Calu3 (cell line): ENCODE data around the gene ARHGAP24. TPM values are rescaled to one million over a fixed set of nuclear protein-coding genes. Genes with fewer than 3 reads are reported as not detected.

ENCODE experiments used
- BruUV-seq: library from RNA; stranded (reverse); fragments of 400-500 nt; replicated peaks from 2 replicates; lab custom pipeline; 2021; lab: Mats Ljungman, UMichigan
- CTCF ChIA-PET: fragments of 300-600 bp; sonication (Branson Sonifier 250); formaldehyde crosslinking; loops from one replicate; lab custom pipeline; 2022; ENCODE audit warnings: antibody characterized with exemption; lab: Charles Lee
- DNase-seq: peaks from one replicate; pipeline ENCODE4 v3.0.0; 2022
- H3K27ac Mint-ChIP-seq: one replicate; pipeline ENCODE4 v1.8.0; 2022; ENCODE audit warnings: mixed read lengths; ENCODE audit not compliant: unreplicated experiment
- H3K27me3 Mint-ChIP-seq: one replicate; pipeline ENCODE4 v1.8.0; 2022; ENCODE audit warnings: mixed read lengths; ENCODE audit not compliant: unreplicated experiment
- H3K36me3 Mint-ChIP-seq: one replicate; pipeline ENCODE4 v1.8.0; 2022; ENCODE audit warnings: mild to moderate bottlenecking, moderate library complexity, mixed read lengths; ENCODE audit not compliant: insufficient read depth, unreplicated experiment
- H3K4me1 Mint-ChIP-seq: one replicate; pipeline ENCODE4 v1.8.0; 2022; ENCODE audit warnings: mild to moderate bottlenecking, low read depth, mixed read lengths; ENCODE audit not compliant: unreplicated experiment
- H3K4me3 Mint-ChIP-seq: one replicate; pipeline ENCODE4 v1.8.0; 2022; ENCODE audit warnings: mild to moderate bottlenecking, low read depth, moderate library complexity, mixed read lengths; ENCODE audit not compliant: unreplicated experiment
- H3K9me3 Mint-ChIP-seq: one replicate; pipeline ENCODE4 v1.8.0; 2022; ENCODE audit warnings: low read depth, mixed read lengths; ENCODE audit not compliant: unreplicated experiment
- CTCF ChIP-seq: fragments of 200-600 bp; IDR thresholded peaks from one replicate; pipeline ENCODE4 v1.8.0; 2022; ENCODE audit warnings: antibody characterized with exemption; ENCODE audit not compliant: unreplicated experiment
- intact Hi-C: fragments of 100-400 bp; cut with micrococcal nuclease; formaldehyde crosslinking; loops from one replicate; pipeline ENCODE4 v1.10.0; 2022; ENCODE audit not compliant: unreplicated experiment
- total RNA-seq: library from RNA; stranded (reverse); gene quantifications from 2 replicates; pipeline ENCODE4 v1.2.3, GENCODE V29; 2022

ARHGAP24 gene
- total RNA-seq, 1 experiment from 2014 or later = 10.2 TPM

GRCh38 chr4:85780664-85781063 is 305.7 kb downstream of the ARHGAP24 start:
- H3K9me3 Mint-ChIP-seq = peaks cover under 1% of the 10 kb centered on the region
- no peak for TF ChIP-seq CTCF
- intact Hi-C loops = no loop called here
- peaks cover 30% of the 10 kb centered on the region for H3K4me1 Mint-ChIP-seq
- no peaks in the 10 kb centered on the region for H3K27me3 Mint-ChIP-seq
- BruUV-seq = no TSS peak
- no peak overlapping the region for H3K27ac Mint-ChIP-seq
- DNase-seq = no peak
- H3K36me3 Mint-ChIP-seq = no peaks in the 10 kb centered on the region
- CTCF ChIA-PET = interaction anchor here (1.2 kb wide), 1 partner anchor 17 kb away, joined by 3 read pairs; no protein-coding TSS in a partner anchor
- H3K4me3 Mint-ChIP-seq = no peak overlapping the region

- H3K27ac Mint-ChIP-seq = no peak overlapping the region
- no peak overlapping the region for H3K4me3 Mint-ChIP-seq
- peaks cover 29% of the 10 kb centered on the region for H3K4me1 Mint-ChIP-seq
- intact Hi-C loops = no loop called here
- no peaks in the 10 kb centered on the region for H3K27me3 Mint-ChIP-seq
- TF ChIP-seq CTCF = no peak
- H3K36me3 Mint-ChIP-seq = no peaks in the 10 kb centered on the region
- no peaks in the 10 kb centered on the region for H3K9me3 Mint-ChIP-seq
- CTCF ChIA-PET = no interaction called here
- DNase-seq = no peak
- BruUV-seq = no TSS peak
These were observed 308.5 kb downstream of the ARHGAP24 start for GRCh38 chr4:85783483-85783882.

GRCh38 chr4:85783900-85784299 is 308.9 kb downstream of the ARHGAP24 start:
- CTCF ChIA-PET = no interaction called here
- H3K27me3 Mint-ChIP-seq = no peaks in the 10 kb centered on the region
- DNase-seq = no peak
- intact Hi-C loops = no loop called here
- H3K9me3 Mint-ChIP-seq = no peaks in the 10 kb centered on the region
- no peak overlapping the region for H3K4me3 Mint-ChIP-seq
- peaks cover 25% of the 10 kb centered on the region for H3K4me1 Mint-ChIP-seq
- no peaks in the 10 kb centered on the region for H3K36me3 Mint-ChIP-seq
- TF ChIP-seq CTCF = no peak
- H3K27ac Mint-ChIP-seq = no peak overlapping the region
- no TSS peak for BruUV-seq

GRCh38 chr4:85784348-85784747 is 309.4 kb downstream of the ARHGAP24 start:
- Mint-ChIP-seq H3K4me3 (no peak overlapping the region), H3K27me3 (no peaks in the 10 kb centered on the region), H3K9me3 (no peaks in the 10 kb centered on the region), H3K27ac (no peak overlapping the region), H3K36me3 (no peaks in the 10 kb centered on the region), H3K4me1 (peaks cover 21% of the 10 kb centered on the region)
- no TSS peak for BruUV-seq
- intact Hi-C loops = no loop called here
- CTCF ChIA-PET = no interaction called here
- no peak for TF ChIP-seq CTCF
- no peak for DNase-seq
